GM18505 (cell line): ENCODE data around the gene PRR22.
"Not testable (repeated sequence)": the region's sequence is repeated elsewhere in the genome, so short reads cannot be mapped to it uniquely, and the experiment has no call there.

Experiments used
- ATAC-seq: cut with Tn5 transposase; IDR thresholded peaks from one replicate; pipeline ENCODE4 v1.9.1; 2021; ENCODE audit not compliant: unreplicated experiment
- POLR2A ChIP-seq: IDR thresholded peaks from 4 replicates; pipeline ENCODE4 v1.6.1; 2011; ENCODE audit warnings: borderline replicate concordance; ENCODE audit not compliant: insufficient read depth, insufficient read length; ENCODE audit errors: extremely low read depth

PRR22 gene

GRCh38 chr19:5793188-5793587, 8.6 kb upstream of the PRR22 start:
- ATAC-seq: no peak
- no peak for TF ChIP-seq POLR2A

- no peak for TF ChIP-seq POLR2A
- ATAC-seq: no peak
Observed at GRCh38 chr19:5792224-5792623, 7.7 kb upstream of the PRR22 start.

GRCh38 chr19:5790559-5791520, 6.3 kb upstream of the PRR22 start, which contains the start of gene DUS3L:
DUS3L (minus strand) TSS chr19:5791163; CDS start chr19:5791141, 22 bp downstream.
- TF ChIP-seq POLR2A: peak; percentile 72
- ATAC-seq: peak; percentile 90

- ATAC-seq: no peak
- TF ChIP-seq POLR2A: no peak
Observed at GRCh38 chr19:5789886-5790558, 5.5 kb upstream of the PRR22 start.

GRCh38 chr19:5789351-5789761, 4.8 kb upstream of the PRR22 start:
- no peak for TF ChIP-seq POLR2A
- no peak for ATAC-seq

- no peak for ATAC-seq
- no peak for TF ChIP-seq POLR2A
Observed at GRCh38 chr19:5788422-5788821, 3.9 kb upstream of the PRR22 start.

GRCh38 chr19:5787409-5788182, 3.0 kb upstream of the PRR22 start:
- TF ChIP-seq POLR2A: no peak
- ATAC-seq: no peak

GRCh38 chr19:5786593-5787408, 2.3 kb upstream of the PRR22 start:
- no peak for TF ChIP-seq POLR2A
- ATAC-seq: no peak

- no peak for TF ChIP-seq POLR2A
- ATAC-seq: no peak
Observed at GRCh38 chr19:5785423-5785822, 877 bp upstream of the PRR22 start.

- no peak for TF ChIP-seq POLR2A
- ATAC-seq: no peak
Observed at GRCh38 chr19:5782945-5783919, 1.3 kb downstream of the PRR22 start.

- TF ChIP-seq POLR2A: no peak
- ATAC-seq: no peak
Observed at GRCh38 chr19:5782322-5782721, 2.2 kb downstream of the PRR22 start.

GRCh38 chr19:5780916-5781315, 3.6 kb downstream of the PRR22 start:
- ATAC-seq: not testable (repeated sequence)
